Body of pancreas (tissue), 4 donors: Measurements from ENCODE around the gene C12orf57.

Source experiments
- CTCF ChIP-seq, 7 experiments: fragments of 450-650 bp in 4 of 7; fragments of 200-600 bp in 3 of 7; sonication (generic) in 3 of 7; IDR thresholded peaks; one replicate each; pipeline ENCODE4 v1.5.1; 2016 to 2019; ENCODE audit warnings: antibody characterized with exemption in 7 of 7
- POLR2A ChIP-seq, 3 donors: fragments of 450-650 bp; IDR thresholded peaks; one replicate each; pipeline ENCODE4 v1.6.1; 2016; ENCODE audit warnings: antibody characterized with exemption in 3 of 3, mild to moderate bottlenecking in 2 of 3

GRCh38 chr12:6928703-6929407, 15.0 kb upstream of the C12orf57 start:
- TF ChIP-seq POLR2A (IDR thresholded peaks at IDR 0.05), result no peak
- TF ChIP-seq CTCF (IDR thresholded peaks at IDR 0.05), result no peak
